Activated CD4-positive, alpha-beta T cell treated with anti-CD3 and anti-CD28 coated beads for 4 hours (primary cell): ENCODE data around the gene DNAJC2.
A peak's percentile ranks its signal among the peaks of the same experiment; 100 is the strongest.

ENCODE experiments used
- DNase-seq, 2 donors: peaks; one replicate each; pipeline ENCODE4 v3.0.0-alpha.2; 2020

The DNAJC2 gene

GRCh38 chr7:103344453-103345149, at the start of gene DNAJC2:
Gene DNAJC2 (minus strand): TSS chr7:103344767. CDS start chr7:103344622, 145 bp downstream.
- DNase-seq: peak; percentile 83 to 89

- DNase-seq: no peak
Observed at GRCh38 chr7:103391976-103392375, 47.4 kb upstream of the DNAJC2 start.

- no peak for DNase-seq
Observed at GRCh38 chr7:103391150-103391549, 46.6 kb upstream of the DNAJC2 start.

- no peak for DNase-seq
Observed at GRCh38 chr7:103389263-103389662, 44.7 kb upstream of the DNAJC2 start.

GRCh38 chr7:103388469-103389140, 44.0 kb upstream of the DNAJC2 start:
- DNase-seq: no peak

- no peak for DNase-seq
Observed at GRCh38 chr7:103387242-103387641, 42.7 kb upstream of the DNAJC2 start.

GRCh38 chr7:103382032-103382402, 37.5 kb upstream of the DNAJC2 start:
- no peak for DNase-seq

GRCh38 chr7:103381280-103382031, 36.9 kb upstream of the DNAJC2 start:
- DNase-seq: no peak

GRCh38 chr7:103380395-103381191, 36.0 kb upstream of the DNAJC2 start:
- DNase-seq: no peak

- no peak for DNase-seq
Observed at GRCh38 chr7:103379270-103379975, 34.9 kb upstream of the DNAJC2 start.

- no peak for DNase-seq
Observed at GRCh38 chr7:103373866-103374643, 29.5 kb upstream of the DNAJC2 start.

- no peak for DNase-seq
Observed at GRCh38 chr7:103369432-103369831, 24.9 kb upstream of the DNAJC2 start.

- no peak for DNase-seq
Observed at GRCh38 chr7:103349805-103350204, 5.2 kb upstream of the DNAJC2 start.

- no peak for DNase-seq
Observed at GRCh38 chr7:103348959-103349358, 4.4 kb upstream of the DNAJC2 start.

GRCh38 chr7:103348452-103348851, 3.9 kb upstream of the DNAJC2 start:
- DNase-seq: no peak

GRCh38 chr7:103347507-103348267, 3.1 kb upstream of the DNAJC2 start, which contains the start of gene PSMC2:
Gene PSMC2 (plus strand): TSS chr7:103347643. CDS start chr7:103347712, 69 bp downstream.
- peak; percentile 66 to 81 for DNase-seq

GRCh38 chr7:103346396-103346795, 1.8 kb upstream of the DNAJC2 start:
- no peak for DNase-seq

- peak; percentile 34 to 46 for DNase-seq
Observed at GRCh38 chr7:103343758-103344452, 662 bp downstream of the DNAJC2 start.

- no peak for DNase-seq
Observed at GRCh38 chr7:103343332-103343731, 1.2 kb downstream of the DNAJC2 start.

- no peak for DNase-seq
Observed at GRCh38 chr7:103341466-103341865, 3.1 kb downstream of the DNAJC2 start.
